Mesodermal cell (in vitro differentiated cells): Measurements from ENCODE around the gene WNT10A.

Experiments
- H3K27ac ChIP-seq: 2 replicates; pipeline ENCODE4 v1.7.0; 2013; ENCODE audit warnings: mild to moderate bottlenecking, low read depth, low read length, moderate library complexity; ENCODE audit not compliant: severe bottlenecking
- H3K36me3 ChIP-seq: 2 replicates; pipeline ENCODE4 v1.7.1; 2013; ENCODE audit warnings: mild to moderate bottlenecking, low read length, moderate library complexity; ENCODE audit not compliant: control insufficient read depth, insufficient read depth
- H3K4me1 ChIP-seq: one replicate; pipeline ENCODE4 v1.7.1; 2013; ENCODE audit warnings: mild to moderate bottlenecking, low read length; ENCODE audit not compliant: insufficient read depth, control insufficient read depth, poor library complexity, severe bottlenecking
- H3K4me3 ChIP-seq: 2 replicates; pipeline ENCODE4 v1.7.0; 2013; ENCODE audit warnings: low read length, control low read depth, mild to moderate bottlenecking; ENCODE audit not compliant: insufficient read depth, poor library complexity, severe bottlenecking; ENCODE audit errors: extremely low read depth
- H3K9me3 ChIP-seq: 2 replicates; pipeline ENCODE4 v1.7.1; 2013; ENCODE audit warnings: mild to moderate bottlenecking, low read length, moderate library complexity; ENCODE audit not compliant: control insufficient read depth
- WGBS, 2 experiments: methylation state at CpG; one replicate each; pipeline ENCODE4 v1.1.5; 2013; ENCODE audit warnings: missing lambda C conversion rate in 2 of 2; ENCODE audit not compliant: insufficient coverage in 2 of 2; 5-methylcytosine and 5-hydroxymethylcytosine counted together

WNT10A gene

GRCh38 chr2:218894880-218895157 lies 14.2 kb downstream of the WNT10A start:
- no peak overlapping the region for H3K4me3 ChIP-seq
- peaks cover 12% of the 10 kb centered on the region for H3K4me1 ChIP-seq
- no peaks in the 10 kb centered on the region for H3K9me3 ChIP-seq
- no peaks in the 10 kb centered on the region for H3K36me3 ChIP-seq
- H3K27ac ChIP-seq = no peak overlapping the region
- WGBS, 2 experiments = 71 to 100% methylated on average over 1 to 3 of the region's 4 CpGs

- Histone ChIP-seq H3K27ac (no peak overlapping the region), H3K9me3 (no peaks in the 10 kb centered on the region), H3K36me3 (no peaks in the 10 kb centered on the region), H3K4me3 (no peak overlapping the region), H3K4me1 (peaks cover 12% of the 10 kb centered on the region)
- WGBS, 2 experiments = no CpG with 5 or more reads among the region's 3 CpGs
These were observed 14.7 kb downstream of the WNT10A start for GRCh38 chr2:218895326-218895725.

DNA sequence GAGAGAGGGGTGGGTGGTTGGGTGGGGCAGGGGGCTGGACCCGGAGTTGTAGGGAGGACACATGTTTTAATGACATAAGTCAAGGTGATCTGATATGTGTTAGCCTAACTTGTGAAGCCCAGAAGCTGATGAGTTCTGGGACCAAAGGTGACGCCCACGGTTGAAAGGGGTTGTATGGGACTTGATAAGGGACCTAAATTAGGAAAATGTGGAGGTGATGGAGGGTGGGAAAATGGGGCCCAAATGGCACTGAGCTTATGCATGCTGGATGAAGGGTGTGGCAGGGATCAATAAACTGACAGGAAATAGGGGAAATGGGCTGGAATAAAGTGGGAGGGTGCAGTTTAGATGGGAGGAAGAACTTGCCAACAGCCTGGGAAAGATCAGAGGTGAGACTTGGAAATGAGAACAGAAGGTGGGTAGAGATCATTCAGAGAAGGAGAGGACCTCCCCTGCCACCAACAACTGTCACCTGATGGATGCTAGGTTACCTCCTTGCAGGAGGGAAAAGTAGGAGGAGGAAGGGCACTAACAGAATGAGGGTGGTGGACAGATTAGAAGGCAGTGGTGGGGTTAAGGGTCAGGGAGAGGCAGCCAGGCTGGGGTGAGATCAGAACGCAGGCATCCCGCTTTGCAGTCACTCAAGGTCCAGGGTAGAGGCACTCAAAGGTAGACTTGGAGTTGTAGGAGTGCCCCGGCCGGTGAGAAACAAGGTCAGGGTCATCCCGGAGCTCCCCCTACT lies 15.3 kb downstream of the WNT10A start:
- H3K4me1 ChIP-seq = peaks cover 12% of the 10 kb centered on the region
- 40 to 44% methylated on average over 4 to 7 of the region's 8 CpGs for WGBS, 2 experiments
- no peak overlapping the region for H3K27ac ChIP-seq
- no peaks in the 10 kb centered on the region for H3K36me3 ChIP-seq
- H3K4me3 ChIP-seq = no peak overlapping the region
- no peaks in the 10 kb centered on the region for H3K9me3 ChIP-seq

GRCh38 chr2:218896501-218897393 lies 16.1 kb downstream of the WNT10A start:
- Histone ChIP-seq H3K9me3 (no peaks in the 10 kb centered on the region), H3K36me3 (no peaks in the 10 kb centered on the region), H3K4me1 (peaks cover 12% of the 10 kb centered on the region), H3K4me3 (peak overlapping the region; percentile 12), H3K27ac (no peak overlapping the region)
- WGBS, 2 experiments = 2% methylated on average over 28 of the region's 40 CpGs

- Histone ChIP-seq H3K4me1 (peaks cover 12% of the 10 kb centered on the region), H3K9me3 (no peaks in the 10 kb centered on the region), H3K36me3 (no peaks in the 10 kb centered on the region), H3K4me3 (peak overlapping the region; percentile 12), H3K27ac (no peak overlapping the region)
- WGBS, 2 experiments = 6 to 8% methylated on average over 14 to 16 of the region's 34 CpGs
These were observed 16.9 kb downstream of the WNT10A start for GRCh38 chr2:218897394-218898108.

GRCh38 chr2:218898109-218898878 lies 17.6 kb downstream of the WNT10A start:
- no peak overlapping the region for H3K27ac ChIP-seq
- H3K9me3 ChIP-seq = no peaks in the 10 kb centered on the region
- H3K36me3 ChIP-seq = no peaks in the 10 kb centered on the region
- H3K4me1 ChIP-seq = peaks cover 12% of the 10 kb centered on the region
- WGBS, 2 experiments = 5 to 7% methylated on average over 31 to 49 of the region's 52 CpGs
- H3K4me3 ChIP-seq = no peak overlapping the region

DNA sequence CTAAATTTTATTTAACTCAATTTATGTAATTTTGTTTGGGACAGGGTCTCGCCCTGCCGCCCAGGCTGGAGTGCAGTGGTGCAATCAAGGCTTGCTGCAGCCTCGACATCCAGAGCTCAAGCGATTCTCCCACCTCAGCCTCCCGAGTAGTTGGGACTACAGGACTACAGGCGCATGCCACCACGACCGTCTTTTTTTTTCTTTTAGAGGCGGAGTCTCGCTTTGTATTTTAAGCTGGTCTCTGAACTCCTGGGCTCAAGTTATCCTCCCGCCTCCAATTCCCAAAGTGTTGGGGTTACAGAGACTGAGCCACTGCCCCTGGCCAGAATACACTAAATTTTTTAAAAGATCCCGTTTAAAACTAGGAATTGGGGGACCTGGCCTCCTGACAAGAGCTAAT lies 18.5 kb downstream of the WNT10A start:
- Histone ChIP-seq H3K4me1 (peaks cover 12% of the 10 kb centered on the region), H3K9me3 (no peaks in the 10 kb centered on the region), H3K4me3 (no peak overlapping the region), H3K27ac (no peak overlapping the region), H3K36me3 (no peaks in the 10 kb centered on the region)
- 28% methylated on average over 11 of the region's 12 CpGs for WGBS, 2 experiments

DNA sequence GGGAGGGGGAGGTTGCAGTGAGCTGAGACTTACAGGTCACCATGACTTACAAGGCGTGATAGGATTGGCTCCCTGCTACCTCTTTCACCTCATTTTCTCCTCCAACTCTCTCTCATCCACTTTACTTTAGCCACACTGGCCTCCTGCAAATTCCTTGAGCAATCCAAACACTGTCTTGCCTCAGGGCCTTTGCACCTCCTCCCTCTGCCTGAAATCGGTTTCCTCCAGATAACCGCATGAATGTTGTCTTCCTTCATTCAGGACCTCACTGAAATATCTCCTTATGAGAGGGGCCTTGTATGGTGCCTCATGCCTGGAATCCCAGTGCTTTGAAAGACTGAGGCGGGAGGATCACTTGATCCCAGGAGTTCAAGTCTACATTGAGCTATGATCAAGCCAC lies 21.8 kb downstream of the WNT10A start:
- H3K4me1 ChIP-seq = peaks cover 5% of the 10 kb centered on the region
- H3K27ac ChIP-seq = no peak overlapping the region
- H3K4me3 ChIP-seq = no peak overlapping the region
- no peaks in the 10 kb centered on the region for H3K36me3 ChIP-seq
- 64 to 71% methylated on average over 3 to 4 of the region's 4 CpGs for WGBS, 2 experiments
- H3K9me3 ChIP-seq = no peaks in the 10 kb centered on the region

GRCh38 chr2:218904176-218904575 lies 23.5 kb downstream of the WNT10A start:
- Histone ChIP-seq H3K36me3 (no peaks in the 10 kb centered on the region), H3K4me3 (no peak overlapping the region), H3K9me3 (peaks cover 7% of the 10 kb centered on the region), H3K27ac (no peak overlapping the region), H3K4me1 (peaks cover 5% of the 10 kb centered on the region)
- 22 to 36% methylated on average over 1 to 2 of the region's 2 CpGs for WGBS, 2 experiments
